ENCODE measurements around the gene ALKBH3. TPM values are rescaled to one million over a fixed set of nuclear protein-coding genes. Genes with fewer than 3 reads are reported as not detected.

Gene ALKBH3
- total RNA-seq, 1 experiment from 2014 or later = 13.3 TPM

DNA sequence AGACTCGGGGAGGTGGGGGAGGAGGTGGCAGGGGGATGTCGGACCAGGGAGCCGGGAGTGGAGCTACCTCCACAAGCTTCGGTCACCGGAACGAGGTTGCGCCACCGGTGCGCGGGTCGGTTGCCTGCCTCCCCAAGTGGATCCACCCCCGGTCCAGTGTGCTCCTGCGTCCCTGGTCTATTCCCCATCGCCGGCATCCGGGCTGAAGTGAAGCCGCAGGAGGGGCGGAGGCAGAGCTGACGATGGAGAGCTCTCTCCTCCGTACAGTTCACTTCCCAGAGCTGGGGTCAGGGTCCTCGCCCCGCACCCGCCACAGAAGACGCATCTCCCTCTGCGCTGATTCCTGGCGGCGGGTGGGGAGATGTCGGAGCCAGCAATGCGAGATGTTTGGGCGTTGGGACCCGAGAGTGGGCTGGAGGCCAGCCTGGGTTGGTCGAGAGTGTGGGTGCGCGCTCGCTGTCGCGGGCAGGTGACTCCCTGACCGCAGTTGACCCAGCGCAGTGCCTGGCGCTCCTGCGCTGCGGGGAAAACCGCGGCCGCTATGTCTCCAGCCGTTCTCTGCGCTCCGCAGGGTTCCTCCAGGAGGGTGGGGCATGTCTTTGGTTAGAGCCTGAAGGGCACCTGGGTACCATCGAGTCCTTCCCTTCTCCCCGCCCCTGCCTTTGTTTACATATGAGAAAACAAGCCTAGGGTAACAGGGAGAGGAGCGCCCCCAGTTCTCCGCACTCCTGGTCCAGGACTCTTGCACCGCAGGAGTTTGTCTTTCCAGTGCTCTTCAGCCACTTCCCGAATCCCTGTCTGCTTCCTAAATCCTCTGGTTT lies 63.5 kb downstream of the ALKBH3 start (continued):
- TF ChIP-seq, protein P1, sequence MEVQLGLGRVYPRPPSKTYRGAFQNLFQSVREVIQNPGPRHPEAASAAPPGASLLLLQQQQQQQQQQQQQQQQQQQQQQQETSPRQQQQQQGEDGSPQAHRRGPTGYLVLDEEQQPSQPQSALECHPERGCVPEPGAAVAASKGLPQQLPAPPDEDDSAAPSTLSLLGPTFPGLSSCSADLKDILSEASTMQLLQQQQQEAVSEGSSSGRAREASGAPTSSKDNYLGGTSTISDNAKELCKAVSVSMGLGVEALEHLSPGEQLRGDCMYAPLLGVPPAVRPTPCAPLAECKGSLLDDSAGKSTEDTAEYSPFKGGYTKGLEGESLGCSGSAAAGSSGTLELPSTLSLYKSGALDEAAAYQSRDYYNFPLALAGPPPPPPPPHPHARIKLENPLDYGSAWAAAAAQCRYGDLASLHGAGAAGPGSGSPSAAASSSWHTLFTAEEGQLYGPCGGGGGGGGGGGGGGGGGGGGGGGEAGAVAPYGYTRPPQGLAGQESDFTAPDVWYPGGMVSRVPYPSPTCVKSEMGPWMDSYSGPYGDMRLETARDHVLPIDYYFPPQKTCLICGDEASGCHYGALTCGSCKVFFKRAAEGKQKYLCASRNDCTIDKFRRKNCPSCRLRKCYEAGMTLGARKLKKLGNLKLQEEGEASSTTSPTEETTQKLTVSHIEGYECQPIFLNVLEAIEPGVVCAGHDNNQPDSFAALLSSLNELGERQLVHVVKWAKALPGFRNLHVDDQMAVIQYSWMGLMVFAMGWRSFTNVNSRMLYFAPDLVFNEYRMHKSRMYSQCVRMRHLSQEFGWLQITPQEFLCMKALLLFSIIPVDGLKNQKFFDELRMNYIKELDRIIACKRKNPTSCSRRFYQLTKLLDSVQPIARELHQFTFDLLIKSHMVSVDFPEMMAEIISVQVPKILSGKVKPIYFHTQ (CRISPR knock-in tag; IDR thresholded peaks at IDR 0.05) = no peak
- TF ChIP-seq, protein P2, sequence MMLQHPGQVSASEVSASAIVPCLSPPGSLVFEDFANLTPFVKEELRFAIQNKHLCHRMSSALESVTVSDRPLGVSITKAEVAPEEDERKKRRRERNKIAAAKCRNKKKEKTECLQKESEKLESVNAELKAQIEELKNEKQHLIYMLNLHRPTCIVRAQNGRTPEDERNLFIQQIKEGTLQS (CRISPR knock-in tag; conservative IDR thresholded peaks at IDR 0.05) = no peak
- TF ChIP-seq ESRRA (CRISPR knock-in tag; IDR thresholded peaks at IDR 0.05; ENCODE audit: borderline replicate concordance) = no peak
- TF ChIP-seq ZNF423 (CRISPR knock-in tag; IDR thresholded peaks at IDR 0.05) = no peak
- no peak for TF ChIP-seq GABPB1 (CRISPR knock-in tag; IDR thresholded peaks at IDR 0.05)
- TF ChIP-seq, protein P3, sequence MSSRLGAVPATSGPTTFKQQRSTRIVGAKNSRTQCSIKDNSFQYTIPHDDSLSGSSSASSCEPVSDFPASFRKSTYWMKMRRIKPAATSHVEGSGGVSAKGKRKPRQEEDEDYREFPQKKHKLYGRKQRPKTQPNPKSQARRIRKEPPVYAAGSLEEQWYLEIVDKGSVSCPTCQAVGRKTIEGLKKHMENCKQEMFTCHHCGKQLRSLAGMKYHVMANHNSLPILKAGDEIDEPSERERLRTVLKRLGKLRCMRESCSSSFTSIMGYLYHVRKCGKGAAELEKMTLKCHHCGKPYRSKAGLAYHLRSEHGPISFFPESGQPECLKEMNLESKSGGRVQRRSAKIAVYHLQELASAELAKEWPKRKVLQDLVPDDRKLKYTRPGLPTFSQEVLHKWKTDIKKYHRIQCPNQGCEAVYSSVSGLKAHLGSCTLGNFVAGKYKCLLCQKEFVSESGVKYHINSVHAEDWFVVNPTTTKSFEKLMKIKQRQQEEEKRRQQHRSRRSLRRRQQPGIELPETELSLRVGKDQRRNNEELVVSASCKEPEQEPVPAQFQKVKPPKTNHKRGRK (CRISPR knock-in tag; IDR thresholded peaks at IDR 0.05; ENCODE audit: borderline replicate concordance) = no peak
- no peak for TF ChIP-seq NFATC4 (CRISPR knock-in tag; IDR thresholded peaks at IDR 0.05)
- no peak for TF ChIP-seq SP1 (CRISPR knock-in tag; conservative IDR thresholded peaks at IDR 0.05)
- no peak for TF ChIP-seq JAZF1 (CRISPR knock-in tag; IDR thresholded peaks at IDR 0.05)

- CTCF ChIA-PET = interaction anchor here (0.6 to 8.7 kb wide), 28 partner anchors 10 to 390 kb away, joined by 3 to 65 read pairs (median 4); partner anchors contain the start of genes ACCS and EXT2
- peaks cover 63% of the 10 kb centered on the region for H3K27me3 Mint-ChIP-seq (ENCODE audit: low read depth)
Measured at GRCh38 chr11:43944761-43945311, 64.2 kb downstream of the ALKBH3 start.

More at GRCh38 chr11:43944761-43945311, 64.2 kb downstream of the ALKBH3 start:
- DNase-seq (ENCODE audit: low spot score) (peak; percentile 92), ATAC-seq (peak; percentile 33)
- no peaks in the 10 kb centered on the region; the same call in 1 of the 2 replicates for H3K9me3 Mint-ChIP-seq
- POLR2A ChIA-PET = no interaction called here
- peak overlapping the region; percentile 92 for H3K4me3 Mint-ChIP-seq
- TF ChIP-seq, protein P4, sequence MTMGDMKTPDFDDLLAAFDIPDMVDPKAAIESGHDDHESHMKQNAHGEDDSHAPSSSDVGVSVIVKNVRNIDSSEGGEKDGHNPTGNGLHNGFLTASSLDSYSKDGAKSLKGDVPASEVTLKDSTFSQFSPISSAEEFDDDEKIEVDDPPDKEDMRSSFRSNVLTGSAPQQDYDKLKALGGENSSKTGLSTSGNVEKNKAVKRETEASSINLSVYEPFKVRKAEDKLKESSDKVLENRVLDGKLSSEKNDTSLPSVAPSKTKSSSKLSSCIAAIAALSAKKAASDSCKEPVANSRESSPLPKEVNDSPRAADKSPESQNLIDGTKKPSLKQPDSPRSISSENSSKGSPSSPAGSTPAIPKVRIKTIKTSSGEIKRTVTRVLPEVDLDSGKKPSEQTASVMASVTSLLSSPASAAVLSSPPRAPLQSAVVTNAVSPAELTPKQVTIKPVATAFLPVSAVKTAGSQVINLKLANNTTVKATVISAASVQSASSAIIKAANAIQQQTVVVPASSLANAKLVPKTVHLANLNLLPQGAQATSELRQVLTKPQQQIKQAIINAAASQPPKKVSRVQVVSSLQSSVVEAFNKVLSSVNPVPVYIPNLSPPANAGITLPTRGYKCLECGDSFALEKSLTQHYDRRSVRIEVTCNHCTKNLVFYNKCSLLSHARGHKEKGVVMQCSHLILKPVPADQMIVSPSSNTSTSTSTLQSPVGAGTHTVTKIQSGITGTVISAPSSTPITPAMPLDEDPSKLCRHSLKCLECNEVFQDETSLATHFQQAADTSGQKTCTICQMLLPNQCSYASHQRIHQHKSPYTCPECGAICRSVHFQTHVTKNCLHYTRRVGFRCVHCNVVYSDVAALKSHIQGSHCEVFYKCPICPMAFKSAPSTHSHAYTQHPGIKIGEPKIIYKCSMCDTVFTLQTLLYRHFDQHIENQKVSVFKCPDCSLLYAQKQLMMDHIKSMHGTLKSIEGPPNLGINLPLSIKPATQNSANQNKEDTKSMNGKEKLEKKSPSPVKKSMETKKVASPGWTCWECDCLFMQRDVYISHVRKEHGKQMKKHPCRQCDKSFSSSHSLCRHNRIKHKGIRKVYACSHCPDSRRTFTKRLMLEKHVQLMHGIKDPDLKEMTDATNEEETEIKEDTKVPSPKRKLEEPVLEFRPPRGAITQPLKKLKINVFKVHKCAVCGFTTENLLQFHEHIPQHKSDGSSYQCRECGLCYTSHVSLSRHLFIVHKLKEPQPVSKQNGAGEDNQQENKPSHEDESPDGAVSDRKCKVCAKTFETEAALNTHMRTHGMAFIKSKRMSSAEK (CRISPR knock-in tag; IDR thresholded peaks at IDR 0.05; ENCODE audit: borderline replicate concordance) = no peak
- TF ChIP-seq CTCF (IDR thresholded peaks at IDR 0.05) (peak; percentile 92), CREB1 (CRISPR knock-in tag; IDR thresholded peaks at IDR 0.05) (no peak), ETV6 (CRISPR knock-in tag; IDR thresholded peaks at IDR 0.05) (0 out of 2 replicates have a peak, but pooled peaks have one; percentile 15), FOXJ3 (CRISPR knock-in tag; IDR thresholded peaks at IDR 0.05; ENCODE audit: borderline replicate concordance) (no peak), NR1H2 (CRISPR knock-in tag; IDR thresholded peaks at IDR 0.05) (no peak), SP1 (CRISPR knock-in tag; conservative IDR thresholded peaks at IDR 0.05) (no peak), NFATC4 (CRISPR knock-in tag; IDR thresholded peaks at IDR 0.05) (no peak), ZNF416 (CRISPR knock-in tag; IDR thresholded peaks at IDR 0.05) (no peak), ZNF138 (CRISPR knock-in tag; conservative IDR thresholded peaks at IDR 0.05) (no peak), ZNF423 (CRISPR knock-in tag; IDR thresholded peaks at IDR 0.05) (no peak), JUN (CRISPR knock-in tag; IDR thresholded peaks at IDR 0.05) (no peak), FOXP4 (CRISPR knock-in tag; IDR thresholded peaks at IDR 0.05) (no peak)
- TF ChIP-seq, protein P5, sequence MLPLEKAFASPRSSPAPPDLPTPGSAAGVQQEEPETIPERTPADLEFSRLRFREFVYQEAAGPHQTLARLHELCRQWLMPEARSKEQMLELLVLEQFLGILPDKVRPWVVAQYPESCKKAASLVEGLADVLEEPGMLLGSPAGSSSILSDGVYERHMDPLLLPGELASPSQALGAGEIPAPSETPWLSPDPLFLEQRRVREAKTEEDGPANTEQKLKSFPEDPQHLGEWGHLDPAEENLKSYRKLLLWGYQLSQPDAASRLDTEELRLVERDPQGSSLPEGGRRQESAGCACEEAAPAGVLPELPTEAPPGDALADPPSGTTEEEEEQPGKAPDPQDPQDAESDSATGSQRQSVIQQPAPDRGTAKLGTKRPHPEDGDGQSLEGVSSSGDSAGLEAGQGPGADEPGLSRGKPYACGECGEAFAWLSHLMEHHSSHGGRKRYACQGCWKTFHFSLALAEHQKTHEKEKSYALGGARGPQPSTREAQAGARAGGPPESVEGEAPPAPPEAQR (CRISPR knock-in tag; IDR thresholded peaks at IDR 0.05) = no peak
- peaks cover 33% of the 10 kb centered on the region for H3K4me1 Mint-ChIP-seq
- no peaks in the 10 kb centered on the region for H3K36me3 Mint-ChIP-seq
- no peak overlapping the region for H3K27ac Mint-ChIP-seq

Data from WTC11 (cell line).